SK-N-SH (cell line): Measurements from ENCODE around the gene LARGE2.

Experiments
- EP300 ChIP-seq, 2 experiments: IDR thresholded peaks; 2 replicates each; pipeline versions ENCODE4 v1.4.0 to v1.6.1; 2012; ENCODE audit warnings: borderline replicate concordance in 1 of 2, low read depth in 1 of 2, low read length in 1 of 2
- JUND ChIP-seq: IDR thresholded peaks from 2 replicates; pipeline ENCODE4 v1.4.0; 2012
- NRF1 ChIP-seq: IDR thresholded peaks from 2 replicates; pipeline ENCODE4 v1.6.1; 2012; ENCODE audit warnings: low read depth, mild to moderate bottlenecking, low read length
- POLR2AphosphoS5 ChIP-seq: IDR thresholded peaks from 2 replicates; pipeline ENCODE4 v1.6.1; 2012; ENCODE audit warnings: low read depth, low read length
- TF ChIP-seq, protein P1 (sequence below): fragments of 200-600 bp; sonication (generic); IDR thresholded peaks from 2 replicates; pipeline ENCODE4 v1.6.1; 2017; ENCODE audit warnings: antibody characterized with exemption, mild to moderate bottlenecking, moderate library complexity

DNA sequence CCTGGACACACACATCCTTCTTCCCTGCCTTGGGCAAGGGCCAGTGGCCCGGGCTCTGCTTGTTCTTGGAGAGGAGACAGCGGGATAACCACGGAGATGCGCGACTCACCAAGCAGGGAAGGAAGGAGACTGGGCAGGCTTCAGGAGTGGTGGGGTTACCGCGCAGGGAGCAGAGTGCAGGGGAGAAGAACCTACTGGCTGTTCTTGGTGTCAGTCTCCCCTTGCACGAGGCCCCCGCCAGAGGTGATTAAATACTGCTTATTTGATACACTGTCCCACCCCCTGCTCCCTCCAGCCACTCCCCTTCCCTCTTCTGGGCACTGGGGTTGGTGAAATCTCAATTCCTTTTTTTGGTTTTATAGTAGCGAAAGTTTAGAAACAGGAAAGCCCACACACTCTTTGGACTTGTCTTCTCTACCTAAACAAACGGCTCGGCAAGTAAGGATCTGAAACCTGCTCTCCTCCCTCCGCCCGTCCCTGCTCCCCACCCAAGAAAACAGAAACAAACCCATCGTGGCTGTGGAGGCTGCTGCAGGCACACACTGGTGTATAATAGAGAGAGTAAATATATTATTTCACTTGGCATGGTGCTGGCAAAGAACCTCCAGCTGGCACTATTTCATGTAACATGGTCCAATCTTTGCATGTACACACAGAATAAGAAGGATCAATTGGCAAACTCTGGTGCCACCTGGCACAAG, 10.8 kb downstream of the LARGE2 start:
- TF ChIP-seq, protein P1, sequence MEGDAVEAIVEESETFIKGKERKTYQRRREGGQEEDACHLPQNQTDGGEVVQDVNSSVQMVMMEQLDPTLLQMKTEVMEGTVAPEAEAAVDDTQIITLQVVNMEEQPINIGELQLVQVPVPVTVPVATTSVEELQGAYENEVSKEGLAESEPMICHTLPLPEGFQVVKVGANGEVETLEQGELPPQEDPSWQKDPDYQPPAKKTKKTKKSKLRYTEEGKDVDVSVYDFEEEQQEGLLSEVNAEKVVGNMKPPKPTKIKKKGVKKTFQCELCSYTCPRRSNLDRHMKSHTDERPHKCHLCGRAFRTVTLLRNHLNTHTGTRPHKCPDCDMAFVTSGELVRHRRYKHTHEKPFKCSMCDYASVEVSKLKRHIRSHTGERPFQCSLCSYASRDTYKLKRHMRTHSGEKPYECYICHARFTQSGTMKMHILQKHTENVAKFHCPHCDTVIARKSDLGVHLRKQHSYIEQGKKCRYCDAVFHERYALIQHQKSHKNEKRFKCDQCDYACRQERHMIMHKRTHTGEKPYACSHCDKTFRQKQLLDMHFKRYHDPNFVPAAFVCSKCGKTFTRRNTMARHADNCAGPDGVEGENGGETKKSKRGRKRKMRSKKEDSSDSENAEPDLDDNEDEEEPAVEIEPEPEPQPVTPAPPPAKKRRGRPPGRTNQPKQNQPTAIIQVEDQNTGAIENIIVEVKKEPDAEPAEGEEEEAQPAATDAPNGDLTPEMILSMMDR, result no peak
- TF ChIP-seq POLR2AphosphoS5 (no peak), EP300 (IDR thresholded peaks at IDR 0.05; ENCODE audit: borderline replicate concordance in 1 of 2, low read depth in 1 of 2, low read length in 1 of 2) (no peak), NRF1 (no peak), JUND (no peak)
